HL-60 (cell line): ENCODE data around the gene DOK6.

Experiments
- DNase-seq, 2 experiments: peaks; one replicate each; pipeline ENCODE4 v3.0.0-alpha.2; 2010 to 2020; ENCODE audit warnings: low read depth in 1 of 2, low spot score in 1 of 2
- H3K27ac ChIP-seq: fragments of 250-450 bp; sonication (Bioruptor Pico); replicated peaks from 2 replicates; pipeline ENCODE4 v1.5.1; 2020; ENCODE audit warnings: mild to moderate bottlenecking, moderate library complexity
- H3K27me3 ChIP-seq: fragments of 250-450 bp; sonication (Bioruptor Pico); 2 replicates; pipeline ENCODE4 v1.5.1; 2021; ENCODE audit warnings: mild to moderate bottlenecking, moderate library complexity; ENCODE audit not compliant: insufficient read depth, poor library complexity, severe bottlenecking
- H3K4me3 ChIP-seq: replicated peaks from 2 replicates; pipeline ENCODE4 v1.5.1; 2011; ENCODE audit warnings: mild to moderate bottlenecking, control low read depth, low read length; ENCODE audit not compliant: insufficient read depth
- CTCF ChIP-seq: IDR thresholded peaks from one replicate; pipeline ENCODE4 v1.5.1; 2011; ENCODE audit warnings: low read length, control low read depth, inconsistent platforms; ENCODE audit not compliant: insufficient read depth
- GABPA ChIP-seq: IDR thresholded peaks from 2 replicates; pipeline ENCODE4 v1.6.1; 2012; ENCODE audit warnings: low read depth
- POLR2AphosphoS5 ChIP-seq: IDR thresholded peaks from 2 replicates; pipeline ENCODE4 v1.6.1; 2012; ENCODE audit warnings: low read depth
- SPI1 ChIP-seq: IDR thresholded peaks from 2 replicates; pipeline ENCODE4 v1.6.1; 2012; ENCODE audit warnings: low read depth, mild to moderate bottlenecking, borderline replicate concordance
- TF ChIP-seq, protein P1 (sequence below): IDR thresholded peaks from 2 replicates; pipeline ENCODE4 v1.6.1; 2012; ENCODE audit warnings: low read depth; ENCODE audit not compliant: insufficient replicate concordance

Gene DOK6

GRCh38 chr18:69557282-69557681 lies 156.6 kb downstream of the DOK6 start:
- DNase-seq, result no peak
- Histone ChIP-seq H3K4me3 (no peak overlapping the region), H3K27ac (no peak overlapping the region), H3K27me3 (no peaks in the 10 kb centered on the region)
- TF ChIP-seq POLR2AphosphoS5 (no peak), CTCF (no peak), SPI1 (no peak), GABPA (no peak)
- TF ChIP-seq, protein P1, sequence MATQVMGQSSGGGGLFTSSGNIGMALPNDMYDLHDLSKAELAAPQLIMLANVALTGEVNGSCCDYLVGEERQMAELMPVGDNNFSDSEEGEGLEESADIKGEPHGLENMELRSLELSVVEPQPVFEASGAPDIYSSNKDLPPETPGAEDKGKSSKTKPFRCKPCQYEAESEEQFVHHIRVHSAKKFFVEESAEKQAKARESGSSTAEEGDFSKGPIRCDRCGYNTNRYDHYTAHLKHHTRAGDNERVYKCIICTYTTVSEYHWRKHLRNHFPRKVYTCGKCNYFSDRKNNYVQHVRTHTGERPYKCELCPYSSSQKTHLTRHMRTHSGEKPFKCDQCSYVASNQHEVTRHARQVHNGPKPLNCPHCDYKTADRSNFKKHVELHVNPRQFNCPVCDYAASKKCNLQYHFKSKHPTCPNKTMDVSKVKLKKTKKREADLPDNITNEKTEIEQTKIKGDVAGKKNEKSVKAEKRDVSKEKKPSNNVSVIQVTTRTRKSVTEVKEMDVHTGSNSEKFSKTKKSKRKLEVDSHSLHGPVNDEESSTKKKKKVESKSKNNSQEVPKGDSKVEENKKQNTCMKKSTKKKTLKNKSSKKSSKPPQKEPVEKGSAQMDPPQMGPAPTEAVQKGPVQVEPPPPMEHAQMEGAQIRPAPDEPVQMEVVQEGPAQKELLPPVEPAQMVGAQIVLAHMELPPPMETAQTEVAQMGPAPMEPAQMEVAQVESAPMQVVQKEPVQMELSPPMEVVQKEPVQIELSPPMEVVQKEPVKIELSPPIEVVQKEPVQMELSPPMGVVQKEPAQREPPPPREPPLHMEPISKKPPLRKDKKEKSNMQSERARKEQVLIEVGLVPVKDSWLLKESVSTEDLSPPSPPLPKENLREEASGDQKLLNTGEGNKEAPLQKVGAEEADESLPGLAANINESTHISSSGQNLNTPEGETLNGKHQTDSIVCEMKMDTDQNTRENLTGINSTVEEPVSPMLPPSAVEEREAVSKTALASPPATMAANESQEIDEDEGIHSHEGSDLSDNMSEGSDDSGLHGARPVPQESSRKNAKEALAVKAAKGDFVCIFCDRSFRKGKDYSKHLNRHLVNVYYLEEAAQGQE, result no peak

- Histone ChIP-seq H3K27me3 (no peaks in the 10 kb centered on the region), H3K4me3 (no peak overlapping the region), H3K27ac (no peak overlapping the region)
- DNase-seq, result no peak
- TF ChIP-seq GABPA (no peak), CTCF (no peak), POLR2AphosphoS5 (no peak), SPI1 (no peak)
- TF ChIP-seq, protein P1, result no peak
These were observed 157.4 kb downstream of the DOK6 start for GRCh38 chr18:69558052-69558451.

GRCh38 chr18:69559604-69560003 lies 158.9 kb downstream of the DOK6 start:
- H3K27ac ChIP-seq, result no peak overlapping the region
- no peak overlapping the region for H3K4me3 ChIP-seq
- TF ChIP-seq, protein P1, result no peak
- TF ChIP-seq GABPA, result no peak
- TF ChIP-seq CTCF, result no peak
- no peak for TF ChIP-seq POLR2AphosphoS5
- TF ChIP-seq SPI1, result no peak
- no peaks in the 10 kb centered on the region for H3K27me3 ChIP-seq
- DNase-seq, result no peak
